Ascending aorta (tissue), 2 donors: ENCODE results near the gene SPG11. TPM values are rescaled to one million over a fixed set of nuclear protein-coding genes. Genes with fewer than 3 reads are reported as not detected.

Experiments used
- DNase-seq, 2 donors: peaks; one replicate each; pipeline ENCODE4 v3.0.0-alpha.2; 2019; ENCODE audit warnings: low spot score in 2 of 2
- H3K27ac ChIP-seq, 2 donors: fragments of 200-600 bp; sonication (generic); one replicate each; pipeline ENCODE4 v1.5.1; 2016 to 2017; ENCODE audit warnings: mild to moderate bottlenecking in 1 of 2
- H3K27me3 ChIP-seq: fragments of 200-600 bp; sonication (generic); one replicate; pipeline ENCODE4 v1.5.1; 2017
- H3K36me3 ChIP-seq, 2 donors: fragments of 200-600 bp; sonication (generic); one replicate each; pipeline ENCODE4 v1.5.1; 2016
- H3K4me1 ChIP-seq, 2 donors: fragments of 200-600 bp; sonication (generic); one replicate each; pipeline ENCODE4 v1.5.1; 2016 to 2017; ENCODE audit warnings: mild to moderate bottlenecking in 1 of 2
- H3K4me3 ChIP-seq, 2 donors: fragments of 200-600 bp; sonication (generic); one replicate each; pipeline ENCODE4 v1.5.1; 2016 to 2017; ENCODE audit warnings: mild to moderate bottlenecking in 1 of 2
- H3K9me3 ChIP-seq, 2 donors: fragments of 200-600 bp; sonication (generic); one replicate each; pipeline ENCODE4 v1.5.1; 2016
- CTCF ChIP-seq, 3 experiments: fragments of 200-600 bp in 2 of 3; fragments of 450-650 bp in 1 of 3; sonication (generic) in 2 of 3; IDR thresholded peaks; one replicate each; pipeline ENCODE4 v1.5.1; 2016 to 2019; ENCODE audit warnings: antibody characterized with exemption in 3 of 3, mild to moderate bottlenecking in 1 of 3, moderate library complexity in 1 of 3
- intact Hi-C: fragments of 100-400 bp; cut with DNase I; formaldehyde crosslinking; loops from one replicate; pipeline ENCODE4 v1.15.1; 2023
- total RNA-seq: library from RNA; depleted of rRNA; stranded (reverse); fragments of >200 nt; gene quantifications from one replicate; pipeline ENCODE4 v1.1.0, GENCODE V29; 2016

Gene SPG11
- total RNA-seq, 1 donor from 2014 or later, result 21.1 TPM

DNA sequence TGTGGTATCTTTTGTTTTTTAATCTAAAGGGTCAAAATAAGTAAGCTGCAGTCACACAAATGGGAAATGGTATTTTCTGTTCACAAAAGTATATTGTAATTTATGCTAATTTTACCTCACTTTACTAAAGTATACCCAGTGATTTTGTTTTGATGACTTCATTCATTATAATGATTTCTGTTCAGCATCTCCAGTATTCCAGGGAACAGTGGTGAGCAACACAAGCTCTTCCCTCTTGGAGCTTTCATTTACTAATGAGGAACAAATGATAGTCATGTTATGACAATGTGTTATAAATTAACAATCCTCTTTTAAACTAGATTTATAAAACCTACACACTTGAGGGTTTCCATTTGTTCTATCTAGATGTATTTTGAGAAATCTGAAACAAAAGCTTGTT lies 147.0 kb downstream of the SPG11 start:
- no peak overlapping the region for H3K27ac ChIP-seq
- H3K27me3 ChIP-seq, result no peaks in the 10 kb centered on the region
- H3K9me3 ChIP-seq, result no peaks in the 10 kb centered on the region
- DNase-seq, result no peak
- H3K4me1 ChIP-seq, result no peaks in the 10 kb centered on the region
- no peak for TF ChIP-seq CTCF (IDR thresholded peaks at IDR 0.05)
- intact Hi-C loops, result no loop called here
- H3K36me3 ChIP-seq, result peaks cover 17 to 45% of the 10 kb centered on the region in 2 donors
- H3K4me3 ChIP-seq, result no peak overlapping the region

Other genes with a start within 250 kb of the SPG11 start
- 2.6 TPM for gene CTDSPL2, start 236.0 kb downstream of the SPG11 start, total RNA-seq
- gene EIF3J, start 126.5 kb downstream of the SPG11 start, total RNA-seq, result 22.8 TPM
- not detected for gene PATL2, start 47.7 kb upstream of the SPG11 start, total RNA-seq
- 3,395 TPM for gene B2M, start 47.9 kb upstream of the SPG11 start, total RNA-seq
- gene TRIM69, start 72.9 kb upstream of the SPG11 start, total RNA-seq, result 40.3 TPM